K562 (cell line): ENCODE results near the gene ZNF407. TPM values are rescaled to one million over a fixed set of nuclear protein-coding genes. Genes with fewer than 3 reads are reported as not detected.
"Not testable (repeated sequence)": the region's sequence is repeated elsewhere in the genome, so short reads cannot be mapped to it uniquely, and the experiment has no call there.

Experiments
- ATAC-seq: fragments of 200-7000 bp; cut with Tn5 transposase; 3 replicates; pipeline ENCODE4 v1.9.1; 2020; ENCODE audit warnings: moderate library complexity
- BruUV-seq: library from RNA; stranded (reverse); fragments of 400-500 nt; replicated peaks from 2 replicates; lab custom pipeline; 2021; lab: Mats Ljungman, UMichigan
- CTCF ChIA-PET: fragments of 300-600 bp; formaldehyde crosslinking; extraction: SDS; loops from one replicate; lab custom pipeline; 2021; ENCODE audit warnings: low intra/inter-chr PET ratio; lab: Yijun Ruan, JAX
- POLR2A ChIA-PET: fragments of 300-600, 350-650 bp; sonication (Branson Sonifier 250); formaldehyde crosslinking; extraction: SDS; loops from one replicate; lab custom pipeline; 2021; ENCODE audit warnings: antibody characterized with exemption, inconsistent platforms; lab: Yijun Ruan, JAX
- DNase-seq, 4 experiments: peaks; one replicate each; pipeline versions ENCODE4 v3.0.0 to v3.0.0-alpha.2; 2011 to 2018; ENCODE audit warnings: low spot score in 3 of 4, mixed read lengths in 3 of 4; ENCODE audit errors: extremely low read depth in 1 of 4
- FAIRE-seq: peaks from 2 replicates; lab custom pipeline; 2011; peaks lifted over from hg19 to GRCh38; lab: Jason Lieb, UNC
- H2AFZ ChIP-seq: 2 replicates; pipeline ENCODE4 v1.6.0; 2011; ENCODE audit warnings: low read depth, low read length, control low read depth, inconsistent platforms
- H3K27ac ChIP-seq: fragments of 200-600 bp; 3 replicates; pipeline ENCODE4 v1.8.0; 2011; ENCODE audit warnings: low read depth, mild to moderate bottlenecking, control low read depth, inconsistent platforms, low read length, moderate library complexity, mixed read lengths; ENCODE audit errors: extremely low read depth
- H3K27me3 ChIP-seq, 2 experiments: fragments of 300-600 bp in 1 of 2; 2 replicates in 1 of 2; 3 replicates in 1 of 2; pipeline versions ENCODE4 v1.6.0 to v1.8.0; 2011; ENCODE audit warnings: inconsistent platforms in 2 of 2, low read length in 2 of 2, mild to moderate bottlenecking in 1 of 2, mixed read lengths in 1 of 2, moderate library complexity in 1 of 2; ENCODE audit not compliant: control insufficient read depth in 2 of 2, insufficient read depth in 2 of 2
- H3K36me3 ChIP-seq: fragments of 300-600 bp; 3 replicates; pipeline ENCODE4 v1.8.0; 2011; ENCODE audit warnings: mild to moderate bottlenecking, low read length, inconsistent platforms; ENCODE audit not compliant: control insufficient read depth, insufficient read depth
- H3K4me1 ChIP-seq, 2 experiments: fragments of 200-600 bp in 1 of 2; replicated peaks in 1 of 2; 2 replicates in 1 of 2; 3 replicates in 1 of 2; pipeline versions ENCODE4 v1.5.1 to v1.8.0; 2011; ENCODE audit warnings: inconsistent platforms in 2 of 2, low read length in 2 of 2, mild to moderate bottlenecking in 1 of 2, mixed read lengths in 1 of 2, moderate library complexity in 1 of 2; ENCODE audit not compliant: control insufficient read depth in 2 of 2, insufficient read depth in 2 of 2
- H3K4me2 ChIP-seq: 2 replicates; pipeline ENCODE4 v1.6.1; 2011; ENCODE audit warnings: low read length, control low read depth, inconsistent platforms, mixed read lengths; ENCODE audit not compliant: insufficient read depth
- H3K4me3 ChIP-seq: fragments of 200-600 bp; sonication (generic), shearing (Covaris generic); 2 replicates; pipeline ENCODE4 v1.5.1; 2016; ENCODE audit warnings: control low read depth, inconsistent platforms
- H3K79me2 ChIP-seq: fragments of 200-600 bp; 3 replicates; pipeline ENCODE4 v1.8.0; 2011; ENCODE audit warnings: low read length, inconsistent platforms; ENCODE audit not compliant: control insufficient read depth, insufficient read depth
- H3K9ac ChIP-seq, 2 experiments: 2 replicates each; pipeline versions ENCODE4 v1.6.0 to v1.6.1; 2011; ENCODE audit warnings: low read depth in 2 of 2, low read length in 2 of 2, control low read depth in 1 of 2, inconsistent platforms in 1 of 2, mild to moderate bottlenecking in 1 of 2, mixed read lengths in 1 of 2; ENCODE audit not compliant: insufficient read depth in 1 of 2
- H3K9me1 ChIP-seq: one replicate; pipeline ENCODE4 v1.6.0; 2011; ENCODE audit warnings: inconsistent platforms, mild to moderate bottlenecking, low read length, moderate library complexity; ENCODE audit not compliant: control insufficient read depth, insufficient read depth
- H3K9me3 ChIP-seq: replicated peaks from 2 replicates; pipeline ENCODE4 v1.5.1; 2011; ENCODE audit warnings: low read depth, low read length, inconsistent platforms; ENCODE audit not compliant: control insufficient read depth, insufficient read depth
- H4K20me1 ChIP-seq: replicated peaks from 2 replicates; pipeline ENCODE4 v1.6.1; 2011; ENCODE audit warnings: low read length, inconsistent platforms, mixed read lengths; ENCODE audit not compliant: control insufficient read depth, insufficient read depth
- ETV6 ChIP-seq, 3 experiments: fragments of 150-350 bp in 1 of 3; sonication (generic) in 1 of 3; formaldehyde crosslinking in 1 of 3; IDR thresholded peaks; 2 replicates each; pipeline versions ENCODE4 v1.6.1 to v1.8.0; 2014 to 2022; ENCODE audit warnings: borderline replicate concordance in 2 of 3, low read depth in 2 of 3, antibody characterized with exemption in 1 of 3, low read length in 1 of 3, mild to moderate bottlenecking in 1 of 3, missing genetic modification reagents in 1 of 3
- MED1 ChIP-seq: sonication (generic); formaldehyde crosslinking; IDR thresholded peaks from 2 replicates; pipeline ENCODE4 v1.8.1; 2023; ENCODE audit warnings: missing genetic modification reagents, borderline replicate concordance
- ZNF668 ChIP-seq: fragments of 250-450 bp; sonication (Bioruptor Pico); IDR thresholded peaks from 2 replicates; pipeline ENCODE4 v1.8.0; 2022; ENCODE audit warnings: mild to moderate bottlenecking, inconsistent platforms
- ZNF696 ChIP-seq: fragments of 250-450 bp; sonication (Bioruptor Pico); conservative IDR thresholded peaks from 2 replicates; pipeline ENCODE4 v1.4.0; 2020; ENCODE audit warnings: mild to moderate bottlenecking, moderate library complexity
- WGBS: fragments of 100-300 bp; shearing (Covaris generic); methylation state at CpG from one replicate; pipeline ENCODE4 v1.1.6; 2016; ENCODE audit warnings: low coverage, mixed read lengths; ENCODE audit not compliant: insufficient coverage; ENCODE audit errors: missing lambda C conversion rate; 5-methylcytosine and 5-hydroxymethylcytosine counted together
- in situ Hi-C: fragments of 300-500 bp; cut with MboI; formaldehyde crosslinking; loops from 4 replicates; pipeline ENCODE4 v1.15.0; 2018; ENCODE audit warnings: inconsistent platforms, mixed read lengths
- intact Hi-C: fragments of 100-400 bp; cut with micrococcal nuclease; formaldehyde crosslinking; loops from 2 replicates; pipeline ENCODE4 v1.14.2; 2022
- polyA plus RNA-seq, 8 experiments: library from polyadenylated mRNA; depleted of rRNA in 4 of 8; stranded (reverse) in 5 of 8; unstranded in 3 of 8; fragments of >200 nt; fragmentation: Nextera tagmentation in 2 of 8; fragmentation: Illumina TruSeq in 1 of 8; extraction: Ambion mirVana in 2 of 8; extraction: Trizol in 1 of 8; gene quantifications; 2 replicates each; pipeline versions ENCODE4 v1.2.1 to v1.2.3, GENCODE V29; 2011 to 2014; ENCODE audit warnings: inconsistent platforms in 1 of 8, missing spikeins in 1 of 8
- total RNA-seq, 7 experiments: library from RNA; depleted of rRNA in 6 of 7; stranded (reverse); fragments of >200 nt in 6 of 7; fragmentation: Illumina TruSeq in 2 of 7; extraction: Trizol in 2 of 7; gene quantifications; 2 replicates each; pipeline versions ENCODE4 v1.2.1 to v1.2.3, GENCODE V29; 2011 to 2021; ENCODE audit warnings: low replicate concordance in 1 of 7
- TF ChIP-seq, protein P1 (sequence below): IDR thresholded peaks from 3 replicates; pipeline ENCODE4 v1.6.1; 2011; ENCODE audit warnings: borderline replicate concordance, mild to moderate bottlenecking; ENCODE audit not compliant: insufficient read length, insufficient read depth
- TF ChIP-seq, protein P2 (sequence below): sonication (generic); formaldehyde crosslinking; IDR thresholded peaks from 2 replicates; pipeline ENCODE4 v1.8.0; 2023; ENCODE audit warnings: mild to moderate bottlenecking, missing genetic modification reagents

Gene ZNF407
- total and polyA plus RNA-seq, 9 of the 15 experiments (the other 6 are each of a cell fraction or from before 2014, with no cell fraction given), result 0.21 to 5.4 (median 2.3) TPM

- H3K9me1 ChIP-seq, result no peaks in the 10 kb centered on the region
- H3K9ac ChIP-seq, result no peak overlapping the region
- no peak overlapping the region for H2AFZ ChIP-seq
- H3K36me3 ChIP-seq, result no peaks in the 10 kb centered on the region
- no peak overlapping the region for H3K4me3 ChIP-seq
- no peaks in the 10 kb centered on the region for H4K20me1 ChIP-seq
- peaks cover 2% of the 10 kb centered on the region; the same call in 1 of the 2 replicates for H3K9me3 ChIP-seq
- intact Hi-C loops, result no loop called here
- no peak overlapping the region for H3K4me2 ChIP-seq
- DNase-seq (no peak), FAIRE-seq (no peak), ATAC-seq (no peak)
- no TSS peak for BruUV-seq
- in situ Hi-C loops, result no loop called here
- no peak for TF ChIP-seq ZNF696 (CRISPR knock-in tag)
- no peak for TF ChIP-seq MED1 (CRISPR knock-in tag)
- TF ChIP-seq, protein P1, sequence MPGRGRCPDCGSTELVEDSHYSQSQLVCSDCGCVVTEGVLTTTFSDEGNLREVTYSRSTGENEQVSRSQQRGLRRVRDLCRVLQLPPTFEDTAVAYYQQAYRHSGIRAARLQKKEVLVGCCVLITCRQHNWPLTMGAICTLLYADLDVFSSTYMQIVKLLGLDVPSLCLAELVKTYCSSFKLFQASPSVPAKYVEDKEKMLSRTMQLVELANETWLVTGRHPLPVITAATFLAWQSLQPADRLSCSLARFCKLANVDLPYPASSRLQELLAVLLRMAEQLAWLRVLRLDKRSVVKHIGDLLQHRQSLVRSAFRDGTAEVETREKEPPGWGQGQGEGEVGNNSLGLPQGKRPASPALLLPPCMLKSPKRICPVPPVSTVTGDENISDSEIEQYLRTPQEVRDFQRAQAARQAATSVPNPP, result no peak
- TF ChIP-seq ETV6 (IDR thresholded peaks at IDR 0.05; ENCODE audit: borderline replicate concordance in 1 of 2, low read depth in 2 of 2, low read length in 1 of 2), result no peak
- TF ChIP-seq ETV6 (CRISPR knock-in tag; IDR thresholded peaks at IDR 0.05; ENCODE audit: borderline replicate concordance), result no peak
- TF ChIP-seq ZNF668 (CRISPR knock-in tag), result no peak
- TF ChIP-seq, protein P2, sequence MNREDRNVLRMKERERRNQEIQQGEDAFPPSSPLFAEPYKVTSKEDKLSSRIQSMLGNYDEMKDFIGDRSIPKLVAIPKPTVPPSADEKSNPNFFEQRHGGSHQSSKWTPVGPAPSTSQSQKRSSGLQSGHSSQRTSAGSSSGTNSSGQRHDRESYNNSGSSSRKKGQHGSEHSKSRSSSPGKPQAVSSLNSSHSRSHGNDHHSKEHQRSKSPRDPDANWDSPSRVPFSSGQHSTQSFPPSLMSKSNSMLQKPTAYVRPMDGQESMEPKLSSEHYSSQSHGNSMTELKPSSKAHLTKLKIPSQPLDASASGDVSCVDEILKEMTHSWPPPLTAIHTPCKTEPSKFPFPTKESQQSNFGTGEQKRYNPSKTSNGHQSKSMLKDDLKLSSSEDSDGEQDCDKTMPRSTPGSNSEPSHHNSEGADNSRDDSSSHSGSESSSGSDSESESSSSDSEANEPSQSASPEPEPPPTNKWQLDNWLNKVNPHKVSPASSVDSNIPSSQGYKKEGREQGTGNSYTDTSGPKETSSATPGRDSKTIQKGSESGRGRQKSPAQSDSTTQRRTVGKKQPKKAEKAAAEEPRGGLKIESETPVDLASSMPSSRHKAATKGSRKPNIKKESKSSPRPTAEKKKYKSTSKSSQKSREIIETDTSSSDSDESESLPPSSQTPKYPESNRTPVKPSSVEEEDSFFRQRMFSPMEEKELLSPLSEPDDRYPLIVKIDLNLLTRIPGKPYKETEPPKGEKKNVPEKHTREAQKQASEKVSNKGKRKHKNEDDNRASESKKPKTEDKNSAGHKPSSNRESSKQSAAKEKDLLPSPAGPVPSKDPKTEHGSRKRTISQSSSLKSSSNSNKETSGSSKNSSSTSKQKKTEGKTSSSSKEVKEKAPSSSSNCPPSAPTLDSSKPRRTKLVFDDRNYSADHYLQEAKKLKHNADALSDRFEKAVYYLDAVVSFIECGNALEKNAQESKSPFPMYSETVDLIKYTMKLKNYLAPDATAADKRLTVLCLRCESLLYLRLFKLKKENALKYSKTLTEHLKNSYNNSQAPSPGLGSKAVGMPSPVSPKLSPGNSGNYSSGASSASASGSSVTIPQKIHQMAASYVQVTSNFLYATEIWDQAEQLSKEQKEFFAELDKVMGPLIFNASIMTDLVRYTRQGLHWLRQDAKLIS (CRISPR knock-in tag), result no peak
- no peaks in the 10 kb centered on the region for H3K79me2 ChIP-seq
- 3% methylated on average over 7 of the region's 9 CpGs for WGBS
- H3K4me1 ChIP-seq, result no peaks in the 10 kb centered on the region
- peaks cover 0 to 19% of the 10 kb centered on the region in 2 experiments; a peak in 2 of 5 replicates for H3K27me3 ChIP-seq
- POLR2A ChIA-PET, result interaction anchor here (0.8 kb wide), 1 partner anchor 20 kb away, joined by 3 read pairs; no protein-coding TSS in a partner anchor
- CTCF ChIA-PET, result no interaction called here
- H3K27ac ChIP-seq, result no peak overlapping the region
These were observed 486.1 kb downstream of the ZNF407 start for GRCh38 chr18:75083761-75084160.

DNA sequence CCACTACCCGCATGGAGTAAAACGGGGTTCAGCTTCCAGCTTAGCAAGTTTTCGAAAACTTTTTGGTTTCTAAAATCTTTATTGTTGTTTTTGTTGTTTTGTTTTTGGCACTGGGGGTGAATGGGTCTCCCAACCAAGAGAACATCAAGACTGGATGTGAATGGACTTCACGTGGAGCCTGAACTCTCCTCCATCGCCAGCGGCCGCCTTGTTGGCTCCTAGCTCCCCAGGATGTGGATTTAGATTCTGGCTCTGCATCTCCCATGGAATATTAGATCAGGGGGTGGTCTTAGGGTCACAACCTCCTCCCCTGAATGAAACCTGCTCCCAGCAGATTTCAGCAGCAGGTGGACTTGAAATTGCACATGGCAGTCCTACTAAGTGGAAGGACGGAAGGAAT lies 488.0 kb downstream of the ZNF407 start:
- 2% methylated on average over 7 of the region's 8 CpGs for WGBS
- H3K9ac ChIP-seq, POLR2A ChIA-PET, CTCF ChIA-PET, ATAC-seq, FAIRE-seq, BruUV-seq, H3K9me3 ChIP-seq, H2AFZ ChIP-seq, H3K36me3 ChIP-seq, DNase-seq, H3K27ac ChIP-seq, H3K9me1 ChIP-seq, intact Hi-C loops, H3K4me3 ChIP-seq, in situ Hi-C loops, H4K20me1 ChIP-seq, H3K79me2 ChIP-seq, H3K4me2 ChIP-seq, H3K4me1 ChIP-seq: not testable (repeated sequence)
- H3K27me3 ChIP-seq, result peaks cover 0 to 22% of the 10 kb centered on the region in 2 experiments; a peak in 2 of 5 replicates
